WERI-Rb-1 (cell line): ENCODE measurements around the gene MYH15.

Source experiments
- DNase-seq: peaks from one replicate; pipeline ENCODE4 v3.0.0-alpha.2; 2020
- H3K27ac ChIP-seq: fragments of 250-450 bp; sonication (Bioruptor Pico); 2 replicates; pipeline ENCODE4 v1.5.1; 2020; ENCODE audit warnings: mild to moderate bottlenecking, moderate library complexity
- H3K27me3 ChIP-seq: fragments of 250-450 bp; sonication (Bioruptor Pico); 2 replicates; pipeline ENCODE4 v1.5.1; 2021; ENCODE audit warnings: mild to moderate bottlenecking, low read depth, moderate library complexity; ENCODE audit not compliant: insufficient read depth, severe bottlenecking
- H3K36me3 ChIP-seq: fragments of 250-450 bp; sonication (Bioruptor Pico); 2 replicates; pipeline ENCODE4 v1.5.1; 2020; ENCODE audit warnings: mild to moderate bottlenecking, moderate library complexity
- H3K4me3 ChIP-seq: 2 replicates; pipeline ENCODE4 v1.5.1; 2011; ENCODE audit warnings: low read depth, mild to moderate bottlenecking, control low read depth, low read length
- H3K9me3 ChIP-seq: fragments of 250-450 bp; sonication (Bioruptor Pico); 2 replicates; pipeline ENCODE4 v1.5.1; 2021; ENCODE audit warnings: mild to moderate bottlenecking, moderate library complexity; ENCODE audit not compliant: severe bottlenecking
- TF ChIP-seq, protein P1 (sequence below): IDR thresholded peaks from 2 replicates; pipeline ENCODE4 v1.5.1; 2011; ENCODE audit warnings: low read depth, mild to moderate bottlenecking, control low read depth, inconsistent platforms, low read length

The MYH15 gene

GRCh38 chr3:108510496-108510895 lies at the start of gene MYH15:
TSS of gene MYH15 (minus strand) at chr3:108510596. CDS start at chr3:108510530, 66 bp downstream.
- Histone ChIP-seq H3K9me3 (no peaks in the 10 kb centered on the region), H3K27me3 (no peaks in the 10 kb centered on the region), H3K36me3 (no peaks in the 10 kb centered on the region), H3K27ac (no peak within 1 kb of the TSS), H3K4me3 (no peak within 1 kb of the TSS)
- no peak for DNase-seq
- TF ChIP-seq, protein P1, sequence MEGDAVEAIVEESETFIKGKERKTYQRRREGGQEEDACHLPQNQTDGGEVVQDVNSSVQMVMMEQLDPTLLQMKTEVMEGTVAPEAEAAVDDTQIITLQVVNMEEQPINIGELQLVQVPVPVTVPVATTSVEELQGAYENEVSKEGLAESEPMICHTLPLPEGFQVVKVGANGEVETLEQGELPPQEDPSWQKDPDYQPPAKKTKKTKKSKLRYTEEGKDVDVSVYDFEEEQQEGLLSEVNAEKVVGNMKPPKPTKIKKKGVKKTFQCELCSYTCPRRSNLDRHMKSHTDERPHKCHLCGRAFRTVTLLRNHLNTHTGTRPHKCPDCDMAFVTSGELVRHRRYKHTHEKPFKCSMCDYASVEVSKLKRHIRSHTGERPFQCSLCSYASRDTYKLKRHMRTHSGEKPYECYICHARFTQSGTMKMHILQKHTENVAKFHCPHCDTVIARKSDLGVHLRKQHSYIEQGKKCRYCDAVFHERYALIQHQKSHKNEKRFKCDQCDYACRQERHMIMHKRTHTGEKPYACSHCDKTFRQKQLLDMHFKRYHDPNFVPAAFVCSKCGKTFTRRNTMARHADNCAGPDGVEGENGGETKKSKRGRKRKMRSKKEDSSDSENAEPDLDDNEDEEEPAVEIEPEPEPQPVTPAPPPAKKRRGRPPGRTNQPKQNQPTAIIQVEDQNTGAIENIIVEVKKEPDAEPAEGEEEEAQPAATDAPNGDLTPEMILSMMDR, result no peak

GRCh38 chr3:108555966-108556581 lies 45.7 kb upstream of the MYH15 start:
- Histone ChIP-seq H3K27ac (no peak overlapping the region), H3K4me3 (no peak overlapping the region), H3K27me3 (no peaks in the 10 kb centered on the region), H3K36me3 (peaks cover 76% of the 10 kb centered on the region), H3K9me3 (no peaks in the 10 kb centered on the region)
- TF ChIP-seq, protein P1, result no peak
- DNase-seq, result no peak

- H3K27ac ChIP-seq, result no peak overlapping the region
- no peaks in the 10 kb centered on the region for H3K27me3 ChIP-seq
- no peak overlapping the region for H3K4me3 ChIP-seq
- H3K9me3 ChIP-seq, result no peaks in the 10 kb centered on the region
- TF ChIP-seq, protein P1, result no peak
- no peak for DNase-seq
- peaks cover 77% of the 10 kb centered on the region for H3K36me3 ChIP-seq
Observed at GRCh38 chr3:108554913-108555571, 44.6 kb upstream of the MYH15 start.

- Histone ChIP-seq H3K27me3 (no peaks in the 10 kb centered on the region), H3K36me3 (peaks cover 69% of the 10 kb centered on the region), H3K4me3 (no peak overlapping the region), H3K9me3 (no peaks in the 10 kb centered on the region), H3K27ac (no peak overlapping the region)
- TF ChIP-seq, protein P1, result no peak
- no peak for DNase-seq
Observed at GRCh38 chr3:108554229-108554628, 43.8 kb upstream of the MYH15 start.

DNA sequence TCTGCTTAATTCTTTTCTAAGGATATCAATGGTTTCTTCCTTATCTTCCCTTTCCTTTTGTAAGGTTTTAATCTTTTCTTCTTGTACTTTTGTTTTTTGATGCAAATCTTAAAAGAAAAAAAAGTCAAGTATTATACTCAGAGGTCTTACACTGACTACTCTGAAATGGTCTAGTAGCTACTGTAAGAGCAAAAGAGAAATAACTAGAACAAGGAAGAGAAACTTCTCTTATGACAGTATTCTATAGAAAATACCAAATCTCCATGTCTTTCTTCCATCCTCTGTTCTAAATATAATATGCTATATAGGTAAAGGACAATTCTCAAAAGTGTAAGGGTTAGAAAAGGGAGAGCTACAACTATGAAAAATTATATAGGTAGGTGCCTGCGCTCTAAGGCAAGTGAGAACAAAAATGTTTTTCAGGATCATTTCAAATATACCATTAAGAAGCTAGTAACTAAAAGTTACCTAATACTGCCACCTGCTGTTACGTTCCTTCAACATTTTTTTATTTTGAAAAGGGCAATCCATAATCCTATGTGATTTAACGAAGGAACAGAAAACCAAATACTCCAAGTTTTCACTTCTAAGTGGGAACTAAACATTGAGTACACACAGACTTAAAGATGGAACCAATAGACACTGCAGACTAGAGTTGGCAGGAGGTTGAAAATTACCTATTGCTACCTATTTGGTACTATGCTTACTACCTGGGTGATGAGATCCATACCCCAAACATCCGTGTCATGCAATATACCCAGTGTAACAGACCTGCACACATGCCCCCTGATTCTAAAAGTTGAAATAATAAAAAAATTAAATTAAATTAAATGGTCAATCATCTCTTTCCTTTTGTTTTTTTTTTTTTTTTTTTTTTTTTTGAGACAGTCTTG lies 42.1 kb upstream of the MYH15 start:
- Histone ChIP-seq H3K4me3 (no peak overlapping the region), H3K27me3 (no peaks in the 10 kb centered on the region), H3K27ac (no peak overlapping the region), H3K9me3 (no peaks in the 10 kb centered on the region), H3K36me3 (peaks cover 59% of the 10 kb centered on the region)
- TF ChIP-seq, protein P1, result 0 out of 2 replicates have a peak, but pooled peaks have one; percentile 4
- no peak for DNase-seq
